ENCODE measurements around the gene ADAMTS17. TPM values are rescaled to one million over a fixed set of nuclear protein-coding genes. Genes with fewer than 3 reads are reported as not detected.

Gene ADAMTS17
- total RNA-seq, 1 donor from 2014 or later = 4.8 TPM

- no peaks in the 10 kb centered on the region for H3K9me3 Mint-ChIP-seq (ENCODE audit: unreplicated experiment)
Observed at GRCh38 chr15:100097342-100098127, 244.2 kb downstream of the ADAMTS17 start.

DNA sequence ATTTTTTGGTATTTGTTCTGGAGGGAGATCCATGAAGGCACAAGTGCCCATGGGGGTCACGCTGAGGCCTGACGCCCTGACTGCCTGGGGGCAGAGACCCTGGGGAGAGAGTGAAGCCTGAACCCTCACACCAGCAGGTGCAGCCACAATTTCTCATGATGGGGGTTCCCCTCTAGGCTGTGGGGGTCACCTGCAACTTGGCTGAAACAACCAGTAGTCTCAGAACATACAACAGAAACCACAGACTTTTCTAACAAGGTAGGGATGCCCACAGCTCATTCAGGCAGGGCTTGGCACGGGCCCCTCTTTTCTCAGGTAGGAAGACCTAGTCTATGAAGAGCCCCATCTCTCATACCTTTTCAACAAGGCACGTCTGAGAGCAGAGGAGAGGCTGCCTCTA is 245.1 kb downstream of the ADAMTS17 start:
- H3K36me3 Mint-ChIP-seq (ENCODE audit: low read depth, unreplicated experiment) = peaks cover 5% of the 10 kb centered on the region
- H3K27me3 Mint-ChIP-seq (ENCODE audit: unreplicated experiment) = peaks cover 2% of the 10 kb centered on the region
- no peak overlapping the region for H3K27ac Mint-ChIP-seq (ENCODE audit: unreplicated experiment)
- no peak overlapping the region for H3K4me3 Mint-ChIP-seq (ENCODE audit: unreplicated experiment)
- TF ChIP-seq, protein P1, sequence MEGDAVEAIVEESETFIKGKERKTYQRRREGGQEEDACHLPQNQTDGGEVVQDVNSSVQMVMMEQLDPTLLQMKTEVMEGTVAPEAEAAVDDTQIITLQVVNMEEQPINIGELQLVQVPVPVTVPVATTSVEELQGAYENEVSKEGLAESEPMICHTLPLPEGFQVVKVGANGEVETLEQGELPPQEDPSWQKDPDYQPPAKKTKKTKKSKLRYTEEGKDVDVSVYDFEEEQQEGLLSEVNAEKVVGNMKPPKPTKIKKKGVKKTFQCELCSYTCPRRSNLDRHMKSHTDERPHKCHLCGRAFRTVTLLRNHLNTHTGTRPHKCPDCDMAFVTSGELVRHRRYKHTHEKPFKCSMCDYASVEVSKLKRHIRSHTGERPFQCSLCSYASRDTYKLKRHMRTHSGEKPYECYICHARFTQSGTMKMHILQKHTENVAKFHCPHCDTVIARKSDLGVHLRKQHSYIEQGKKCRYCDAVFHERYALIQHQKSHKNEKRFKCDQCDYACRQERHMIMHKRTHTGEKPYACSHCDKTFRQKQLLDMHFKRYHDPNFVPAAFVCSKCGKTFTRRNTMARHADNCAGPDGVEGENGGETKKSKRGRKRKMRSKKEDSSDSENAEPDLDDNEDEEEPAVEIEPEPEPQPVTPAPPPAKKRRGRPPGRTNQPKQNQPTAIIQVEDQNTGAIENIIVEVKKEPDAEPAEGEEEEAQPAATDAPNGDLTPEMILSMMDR (IDR thresholded peaks at IDR 0.05; ENCODE audit: unreplicated experiment) = no peak
- no peak for DNase-seq (ENCODE audit: low spot score)
- H3K4me1 Mint-ChIP-seq (ENCODE audit: unreplicated experiment) = no peaks in the 10 kb centered on the region
- no peaks in the 10 kb centered on the region for H3K9me3 Mint-ChIP-seq (ENCODE audit: unreplicated experiment)

More at GRCh38 chr15:100097342-100098127, 244.2 kb downstream of the ADAMTS17 start:
- TF ChIP-seq, protein P1 (IDR thresholded peaks at IDR 0.05; ENCODE audit: unreplicated experiment) = no peak
- no peaks in the 10 kb centered on the region for H3K4me1 Mint-ChIP-seq (ENCODE audit: unreplicated experiment)
- H3K27me3 Mint-ChIP-seq (ENCODE audit: unreplicated experiment) = peaks cover 2% of the 10 kb centered on the region
- no peak for DNase-seq (ENCODE audit: low spot score)
- H3K4me3 Mint-ChIP-seq (ENCODE audit: unreplicated experiment) = no peak overlapping the region
- peaks cover 5% of the 10 kb centered on the region for H3K36me3 Mint-ChIP-seq (ENCODE audit: low read depth, unreplicated experiment)
- no peak overlapping the region for H3K27ac Mint-ChIP-seq (ENCODE audit: unreplicated experiment)

- Mint-ChIP-seq H3K4me1 (ENCODE audit: unreplicated experiment) (no peaks in the 10 kb centered on the region), H3K9me3 (ENCODE audit: unreplicated experiment) (no peaks in the 10 kb centered on the region), H3K4me3 (ENCODE audit: unreplicated experiment) (no peak overlapping the region), H3K27me3 (ENCODE audit: unreplicated experiment) (peaks cover 2% of the 10 kb centered on the region), H3K27ac (ENCODE audit: unreplicated experiment) (no peak overlapping the region), H3K36me3 (ENCODE audit: low read depth, unreplicated experiment) (peaks cover 5% of the 10 kb centered on the region)
- no peak for DNase-seq (ENCODE audit: low spot score)
- TF ChIP-seq, protein P1 (IDR thresholded peaks at IDR 0.05; ENCODE audit: unreplicated experiment) = no peak
Observed at GRCh38 chr15:100096248-100096600, 245.6 kb downstream of the ADAMTS17 start.

DNA sequence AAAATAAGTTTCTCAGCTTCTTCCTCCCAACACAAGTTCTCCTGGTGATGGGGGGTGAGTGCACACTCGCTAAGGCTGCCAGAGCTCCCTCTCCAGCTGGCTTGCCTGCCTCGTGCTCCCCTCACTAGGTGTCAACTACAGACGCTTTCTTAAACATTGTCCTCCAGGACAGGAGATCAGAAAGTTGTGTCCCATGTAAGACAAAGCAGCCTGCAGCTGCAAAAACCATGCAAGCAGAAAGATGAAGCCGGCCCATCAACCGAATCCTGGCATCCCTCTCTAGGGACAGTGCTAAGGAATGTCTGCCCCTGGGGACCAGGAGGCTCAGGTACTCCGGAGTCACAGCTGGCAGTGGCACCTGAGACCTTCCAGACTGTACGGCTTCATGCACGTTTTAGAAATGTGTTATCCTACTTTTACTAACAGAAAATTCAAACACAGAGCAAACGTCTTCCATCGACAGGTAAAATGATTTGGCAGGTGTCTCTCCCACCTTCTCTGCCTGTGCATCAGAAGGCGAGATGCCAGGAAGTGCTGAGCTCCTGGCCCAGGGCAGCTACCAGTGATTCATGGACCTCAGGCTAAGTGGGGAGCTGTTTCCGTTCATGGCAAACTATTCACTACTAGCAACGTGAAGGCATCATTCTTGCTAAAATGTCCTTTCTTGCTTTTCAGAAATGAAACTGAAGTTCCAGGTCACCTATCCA is 246.1 kb downstream of the ADAMTS17 start:
- TF ChIP-seq, protein P1 (IDR thresholded peaks at IDR 0.05; ENCODE audit: unreplicated experiment) = no peak
- no peak overlapping the region for H3K4me3 Mint-ChIP-seq (ENCODE audit: unreplicated experiment)
- peaks cover 5% of the 10 kb centered on the region for H3K36me3 Mint-ChIP-seq (ENCODE audit: low read depth, unreplicated experiment)
- no peaks in the 10 kb centered on the region for H3K4me1 Mint-ChIP-seq (ENCODE audit: unreplicated experiment)
- no peak for DNase-seq (ENCODE audit: low spot score)
- H3K27ac Mint-ChIP-seq (ENCODE audit: unreplicated experiment) = no peak overlapping the region
- peaks cover 2% of the 10 kb centered on the region for H3K27me3 Mint-ChIP-seq (ENCODE audit: unreplicated experiment)
- H3K9me3 Mint-ChIP-seq (ENCODE audit: unreplicated experiment) = no peaks in the 10 kb centered on the region

GRCh38 chr15:100094127-100094510 is 247.7 kb downstream of the ADAMTS17 start:
- Mint-ChIP-seq H3K27me3 (ENCODE audit: unreplicated experiment) (peaks cover 1% of the 10 kb centered on the region), H3K36me3 (ENCODE audit: low read depth, unreplicated experiment) (no peaks in the 10 kb centered on the region), H3K27ac (ENCODE audit: unreplicated experiment) (no peak overlapping the region), H3K9me3 (ENCODE audit: unreplicated experiment) (no peaks in the 10 kb centered on the region), H3K4me1 (ENCODE audit: unreplicated experiment) (no peaks in the 10 kb centered on the region), H3K4me3 (ENCODE audit: unreplicated experiment) (no peak overlapping the region)
- no peak for DNase-seq (ENCODE audit: low spot score)
- TF ChIP-seq, protein P1 (IDR thresholded peaks at IDR 0.05; ENCODE audit: unreplicated experiment) = no peak
